CD14-positive monocyte (primary cell): ENCODE measurements around the gene POLR2F. TPM values are rescaled to one million over a fixed set of nuclear protein-coding genes. Genes with fewer than 3 reads are reported as not detected.

Source experiments
- DNase-seq, 3 donors: peaks; one replicate each; pipeline ENCODE4 v3.0.0-alpha.2; 2011 to 2022
- H2AFZ ChIP-seq: 2 replicates; pipeline ENCODE4 v1.6.0; 2012; ENCODE audit warnings: mild to moderate bottlenecking, low read depth, low read length, inconsistent platforms; ENCODE audit not compliant: insufficient read depth, poor library complexity, severe bottlenecking
- H3K27ac ChIP-seq, 2 donors: 1 replicate in 1 of 2; 2 replicates in 1 of 2; pipeline ENCODE4 v1.5.1; 2012 to 2013; ENCODE audit warnings: low read length in 2 of 2, control low read depth in 1 of 2, inconsistent platforms in 1 of 2, low read depth in 1 of 2, mild to moderate bottlenecking in 1 of 2
- H3K27me3 ChIP-seq, 2 donors: one replicate each; pipeline versions ENCODE4 v1.6.0 to v1.6.1; 2011 to 2013; ENCODE audit warnings: low read length in 2 of 2; ENCODE audit not compliant: control insufficient read depth in 2 of 2, insufficient read depth in 2 of 2
- H3K36me3 ChIP-seq, 2 donors: replicated peaks in 1 of 2; 1 replicate in 1 of 2; 2 replicates in 1 of 2; pipeline versions ENCODE4 v1.5.1 to v1.6.1; 2012 to 2013; ENCODE audit warnings: low read length in 2 of 2, control low read depth in 1 of 2, inconsistent platforms in 1 of 2, mild to moderate bottlenecking in 1 of 2; ENCODE audit not compliant: insufficient read depth in 2 of 2, control insufficient read depth in 1 of 2
- H3K4me1 ChIP-seq, 2 donors: 1 replicate in 1 of 2; 2 replicates in 1 of 2; pipeline versions ENCODE4 v1.5.1 to v1.6.1; 2012 to 2013; ENCODE audit warnings: low read length in 2 of 2, control low read depth in 1 of 2, inconsistent platforms in 1 of 2, mild to moderate bottlenecking in 1 of 2, moderate library complexity in 1 of 2; ENCODE audit not compliant: insufficient read depth in 2 of 2, control insufficient read depth in 1 of 2
- H3K4me2 ChIP-seq: replicated peaks from 2 replicates; pipeline ENCODE3; 2012; ENCODE audit warnings: low read length, moderate library complexity, mild to moderate bottlenecking; ENCODE audit not compliant: poor library complexity, severe bottlenecking; ENCODE audit errors: extremely low read depth
- H3K4me3 ChIP-seq, 3 experiments: fragments of 200-600 bp in 1 of 3; sonication (generic) in 1 of 3; replicated peaks in 1 of 3; 1 replicate in 2 of 3; 2 replicates in 1 of 3; pipeline ENCODE4 v1.5.1; 2011 to 2013; ENCODE audit warnings: low read length in 3 of 3, mild to moderate bottlenecking in 3 of 3, control low read depth in 2 of 3, low read depth in 2 of 3, inconsistent platforms in 1 of 3, moderate library complexity in 1 of 3
- H3K79me2 ChIP-seq: 2 replicates; pipeline ENCODE4 v1.6.0; 2012; ENCODE audit warnings: mild to moderate bottlenecking, control low read depth, inconsistent platforms, low read length, moderate library complexity; ENCODE audit not compliant: insufficient read depth
- H3K9ac ChIP-seq: 2 replicates; pipeline ENCODE4 v1.6.0; 2017; ENCODE audit warnings: low read length, mild to moderate bottlenecking; ENCODE audit not compliant: insufficient read depth, poor library complexity, severe bottlenecking
- H3K9me3 ChIP-seq, 2 donors: replicated peaks in 1 of 2; 1 replicate in 1 of 2; 2 replicates in 1 of 2; pipeline versions ENCODE4 v1.5.1 to v1.6.1; 2012 to 2013; ENCODE audit warnings: low read length in 2 of 2, control low read depth in 1 of 2; ENCODE audit not compliant: control insufficient read depth in 1 of 2, insufficient read depth in 1 of 2
- H4K20me1 ChIP-seq: 2 replicates; pipeline ENCODE4 v1.6.0; 2012; ENCODE audit warnings: mild to moderate bottlenecking, low read length, control low read depth, moderate library complexity; ENCODE audit not compliant: insufficient read depth
- H3K27ac Mint-ChIP-seq, 7 donors: one replicate each; pipeline ENCODE4 v1.8.0; 2020; ENCODE audit warnings: mild to moderate bottlenecking in 7 of 7, mixed read lengths in 7 of 7, moderate library complexity in 6 of 7, inconsistent platforms in 2 of 7
- H3K27me3 Mint-ChIP-seq, 3 donors: one replicate each; pipeline ENCODE4 v1.8.0; 2021 to 2022; ENCODE audit warnings: low read depth in 3 of 3, mild to moderate bottlenecking in 3 of 3, mixed read lengths in 3 of 3, moderate library complexity in 3 of 3, inconsistent platforms in 1 of 3
- H3K36me3 Mint-ChIP-seq, 2 donors: one replicate each; pipeline ENCODE4 v1.8.0; 2020; ENCODE audit warnings: mixed read lengths in 2 of 2, inconsistent platforms in 1 of 2, mild to moderate bottlenecking in 1 of 2
- H3K4me1 Mint-ChIP-seq: one replicate; pipeline ENCODE4 v1.8.0; 2020; ENCODE audit warnings: mild to moderate bottlenecking, mixed read lengths
- H3K4me3 Mint-ChIP-seq, 2 donors: one replicate each; pipeline ENCODE4 v1.8.0; 2020; ENCODE audit warnings: mild to moderate bottlenecking in 2 of 2, mixed read lengths in 2 of 2, moderate library complexity in 1 of 2
- H3K9me3 Mint-ChIP-seq, 7 donors: one replicate each; pipeline ENCODE4 v1.8.0; 2020 to 2022; ENCODE audit warnings: mixed read lengths in 7 of 7, mild to moderate bottlenecking in 6 of 7, moderate library complexity in 6 of 7, inconsistent platforms in 2 of 7
- CTCF ChIP-seq: fragments of 200-600 bp; IDR thresholded peaks from one replicate; pipeline ENCODE4 v1.8.0; 2022; ENCODE audit warnings: antibody characterized with exemption, mild to moderate bottlenecking
- WGBS: methylation state at CpG from one replicate; pipeline ENCODE4 v1.1.5; 2013; ENCODE audit warnings: missing lambda C conversion rate; ENCODE audit not compliant: insufficient coverage; 5-methylcytosine and 5-hydroxymethylcytosine counted together
- intact Hi-C, 2 donors: fragments of 100-400 bp; cut with micrococcal nuclease; formaldehyde crosslinking; loops; one replicate each; pipeline versions ENCODE4 v1.15.0 to v1.15.1; 2023
- polyA plus RNA-seq, 3 donors: library from polyadenylated mRNA; depleted of rRNA in 1 of 3; unstranded in 2 of 3; stranded (reverse) in 1 of 3; fragments of 300-500 nt in 2 of 3; fragments of >200 nt in 1 of 3; fragmentation: Illumina TruSeq in 2 of 3; gene quantifications; 1 replicate in 2 of 3; 2 replicates in 1 of 3; pipeline ENCODE4 v1.2.3, GENCODE V29; 2012 to 2021

The POLR2F gene
- polyA plus RNA-seq, 3 donors, result 45.4 to 182 (median 143) TPM

GRCh38 chr22:38014083-38014482 lies 60.6 kb downstream of the POLR2F start:
- H3K9ac ChIP-seq, result no peak overlapping the region
- H3K36me3 Mint-ChIP-seq, result no peaks in the 10 kb centered on the region
- no peaks in the 10 kb centered on the region for H3K4me1 ChIP-seq
- no peak overlapping the region for H3K27ac ChIP-seq
- no peaks in the 10 kb centered on the region for H3K9me3 ChIP-seq
- no peaks in the 10 kb centered on the region for H3K79me2 ChIP-seq
- H3K4me1 Mint-ChIP-seq, result peaks cover 6% of the 10 kb centered on the region
- peaks cover 0 to 13% (median 7%) of the 10 kb centered on the region in 7 donors for H3K9me3 Mint-ChIP-seq
- DNase-seq, result no peak
- no peak overlapping the region for H3K4me3 ChIP-seq
- 100% methylated on average over 1 of the region's 1 CpG for WGBS
- H3K27ac Mint-ChIP-seq, result peak overlapping the region in 1 of 7 donors; percentile 31
- no peak overlapping the region for H3K4me2 ChIP-seq
- no peaks in the 10 kb centered on the region for H4K20me1 ChIP-seq
- H3K4me3 Mint-ChIP-seq, result no peak overlapping the region
- H2AFZ ChIP-seq, result no peak overlapping the region
- H3K36me3 ChIP-seq, result no peaks in the 10 kb centered on the region
- H3K27me3 Mint-ChIP-seq, result peaks cover 1 to 4% (median 3%) of the 10 kb centered on the region in 3 donors
- TF ChIP-seq CTCF, result no peak
- intact Hi-C loops, result no loop called here
- H3K27me3 ChIP-seq, result no peaks in the 10 kb centered on the region

GRCh38 chr22:38016182-38017151 lies 63.0 kb downstream of the POLR2F start:
- Histone ChIP-seq H3K27ac (no peak overlapping the region), H3K4me3 (no peak overlapping the region), H3K79me2 (no peaks in the 10 kb centered on the region), H3K4me2 (no peak overlapping the region), H3K9ac (peak overlapping the region; percentile 22), H3K4me1 (no peaks in the 10 kb centered on the region), H2AFZ (no peak overlapping the region), H4K20me1 (no peaks in the 10 kb centered on the region), H3K9me3 (no peaks in the 10 kb centered on the region), H3K27me3 (no peaks in the 10 kb centered on the region), H3K36me3 (no peaks in the 10 kb centered on the region)
- no peak for DNase-seq
- no peak overlapping the region for H3K4me3 Mint-ChIP-seq
- intact Hi-C loops, result no loop called here
- peaks cover 6% of the 10 kb centered on the region for H3K4me1 Mint-ChIP-seq
- peaks cover 1 to 9% (median 4%) of the 10 kb centered on the region in 3 donors for H3K27me3 Mint-ChIP-seq
- WGBS, result 82% methylated on average over 23 of the region's 33 CpGs
- no peak for TF ChIP-seq CTCF
- H3K27ac Mint-ChIP-seq, result peak overlapping the region in 1 of 7 donors; percentile 81
- H3K36me3 Mint-ChIP-seq, result no peaks in the 10 kb centered on the region
- H3K9me3 Mint-ChIP-seq, result peaks cover 0 to 13% (median 7%) of the 10 kb centered on the region in 7 donors
